NB4 (cell line): ENCODE results near the gene C16orf92.

Experiments
- CTCF ChIP-seq: IDR thresholded peaks from one replicate; pipeline ENCODE4 v1.5.1; 2012; ENCODE audit warnings: low read depth, low read length
- MAX ChIP-seq: IDR thresholded peaks from 2 replicates; pipeline ENCODE4 v1.6.1; 2011; ENCODE audit warnings: low read depth, low read length
- MYC ChIP-seq: IDR thresholded peaks from 2 replicates; pipeline ENCODE4 v1.6.1; 2011; ENCODE audit warnings: low read depth, low read length
- POLR2A ChIP-seq: IDR thresholded peaks from 2 replicates; pipeline ENCODE4 v1.6.1; 2011; ENCODE audit warnings: mild to moderate bottlenecking; ENCODE audit not compliant: insufficient read length; ENCODE audit errors: extremely low read depth

GRCh38 chr16:30003670-30004423 is 19.2 kb upstream of the C16orf92 start:
- TF ChIP-seq CTCF (no peak), POLR2A (no peak), MYC (no peak), MAX (no peak)
